ENCODE data around the gene SERPINE2.

Gene SERPINE2

GRCh38 chr2:224039080-224039769 lies at the start of gene SERPINE2:
Gene SERPINE2 (minus strand): TSS chr2:224039286. CDS start chr2:224001900, 37,386 bp downstream.
- no peak for DNase-seq

DNA sequence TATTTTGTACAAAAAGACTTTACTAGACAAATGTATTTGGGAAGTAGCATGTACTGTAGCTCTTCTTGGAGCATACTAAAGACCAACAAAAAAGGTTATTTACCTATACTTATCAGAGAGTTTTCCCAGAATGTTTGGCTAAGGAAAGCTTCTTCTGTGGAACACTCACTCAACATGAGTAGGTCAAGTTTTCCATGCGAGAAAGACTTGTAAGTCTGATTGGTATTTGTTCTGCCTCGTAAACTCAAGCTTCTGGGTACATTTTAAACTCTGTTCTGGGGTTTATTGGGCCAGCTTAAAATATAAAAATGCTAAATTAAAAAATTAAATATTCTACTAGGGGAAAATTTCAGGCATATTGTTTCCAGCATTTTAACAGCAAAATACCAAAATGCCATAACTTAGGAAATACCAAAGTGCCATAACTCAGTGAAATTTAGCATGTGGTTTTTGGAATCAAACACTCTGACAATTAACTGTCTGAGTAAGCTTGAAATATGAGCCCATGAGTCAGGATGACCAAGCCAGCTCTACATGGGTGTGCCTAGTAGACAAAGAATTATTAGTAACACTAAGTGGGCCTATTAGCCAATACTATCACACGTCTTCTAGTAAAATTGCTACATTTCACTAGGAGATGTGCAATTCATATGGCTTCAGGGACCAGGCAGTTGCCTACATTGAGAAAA lies 47.3 kb upstream of the SERPINE2 start:
- no peak for DNase-seq

- DNase-seq, result no peak
Measured at GRCh38 chr2:224085811-224086210, 46.7 kb upstream of the SERPINE2 start.

GRCh38 chr2:224085246-224085645 lies 46.2 kb upstream of the SERPINE2 start:
- no peak for DNase-seq

GRCh38 chr2:224084266-224084892 lies 45.3 kb upstream of the SERPINE2 start:
- no peak for DNase-seq

GRCh38 chr2:224083638-224084037 lies 44.6 kb upstream of the SERPINE2 start:
- DNase-seq, result no peak

DNA sequence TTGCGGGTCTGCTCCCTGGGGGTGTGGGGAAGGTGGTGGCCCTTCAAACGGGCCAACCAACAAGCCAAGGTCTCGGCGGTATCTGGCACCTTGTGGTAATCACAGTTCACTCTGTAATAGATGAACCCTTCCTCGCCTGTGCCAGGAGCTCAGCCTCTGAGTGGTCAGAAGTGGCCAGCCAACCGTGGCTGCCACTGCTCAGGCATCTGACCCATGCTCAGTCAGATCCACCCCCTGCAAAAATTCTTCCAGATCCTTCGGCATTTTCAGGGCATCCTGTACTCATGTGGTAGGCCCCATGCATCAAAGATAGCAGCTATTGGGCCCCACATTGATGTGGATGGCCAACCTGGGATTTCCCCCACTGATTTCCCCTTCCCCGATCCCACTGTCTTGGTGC lies 39.6 kb upstream of the SERPINE2 start:
- no peak for DNase-seq

- DNase-seq, result no peak
Measured at GRCh38 chr2:224077773-224078507, 38.9 kb upstream of the SERPINE2 start.

- DNase-seq, result no peak
Measured at GRCh38 chr2:224075588-224075987, 36.5 kb upstream of the SERPINE2 start.

- DNase-seq, result no peak
Measured at GRCh38 chr2:224073676-224074075, 34.6 kb upstream of the SERPINE2 start.

- no peak for DNase-seq
Measured at GRCh38 chr2:224072541-224073188, 33.6 kb upstream of the SERPINE2 start.

DNA sequence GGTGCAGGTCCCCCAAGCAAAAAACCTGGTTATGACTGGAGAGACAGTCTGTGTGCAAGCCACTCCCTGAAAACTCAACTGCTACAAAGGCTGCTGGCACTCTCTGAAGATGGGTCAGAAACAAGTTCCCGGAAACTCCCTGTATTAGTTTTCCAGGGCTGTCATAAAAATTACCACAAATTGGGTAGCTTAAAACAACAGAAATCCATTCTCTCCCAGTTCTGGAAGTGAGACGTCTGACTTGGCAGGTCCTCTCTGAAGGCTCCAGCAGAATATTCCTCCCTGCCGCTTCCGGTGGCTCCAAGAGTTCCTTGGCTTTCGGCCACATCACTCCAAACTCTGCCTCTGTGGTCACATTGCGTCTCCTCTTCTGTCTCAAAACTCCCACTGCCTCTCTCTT lies 30.1 kb upstream of the SERPINE2 start:
- no peak for DNase-seq

DNA sequence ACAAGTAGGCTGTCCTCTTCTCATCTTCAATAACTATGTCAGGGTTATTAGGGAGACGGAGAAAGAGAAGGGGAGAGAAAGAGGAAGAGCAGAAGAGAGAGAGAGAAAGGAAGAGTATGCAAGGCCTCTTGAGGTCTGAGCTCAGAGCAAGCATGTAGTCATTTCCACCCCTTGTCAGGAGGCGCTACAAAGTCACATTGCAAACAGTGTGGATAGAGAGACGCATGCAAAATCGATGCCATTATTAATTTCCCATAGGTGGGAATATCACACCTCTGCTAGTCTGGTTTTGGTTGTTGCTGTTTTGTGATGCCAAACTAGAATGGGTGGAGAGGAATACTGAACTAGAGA lies 24.2 kb upstream of the SERPINE2 start:
- no peak for DNase-seq

DNA sequence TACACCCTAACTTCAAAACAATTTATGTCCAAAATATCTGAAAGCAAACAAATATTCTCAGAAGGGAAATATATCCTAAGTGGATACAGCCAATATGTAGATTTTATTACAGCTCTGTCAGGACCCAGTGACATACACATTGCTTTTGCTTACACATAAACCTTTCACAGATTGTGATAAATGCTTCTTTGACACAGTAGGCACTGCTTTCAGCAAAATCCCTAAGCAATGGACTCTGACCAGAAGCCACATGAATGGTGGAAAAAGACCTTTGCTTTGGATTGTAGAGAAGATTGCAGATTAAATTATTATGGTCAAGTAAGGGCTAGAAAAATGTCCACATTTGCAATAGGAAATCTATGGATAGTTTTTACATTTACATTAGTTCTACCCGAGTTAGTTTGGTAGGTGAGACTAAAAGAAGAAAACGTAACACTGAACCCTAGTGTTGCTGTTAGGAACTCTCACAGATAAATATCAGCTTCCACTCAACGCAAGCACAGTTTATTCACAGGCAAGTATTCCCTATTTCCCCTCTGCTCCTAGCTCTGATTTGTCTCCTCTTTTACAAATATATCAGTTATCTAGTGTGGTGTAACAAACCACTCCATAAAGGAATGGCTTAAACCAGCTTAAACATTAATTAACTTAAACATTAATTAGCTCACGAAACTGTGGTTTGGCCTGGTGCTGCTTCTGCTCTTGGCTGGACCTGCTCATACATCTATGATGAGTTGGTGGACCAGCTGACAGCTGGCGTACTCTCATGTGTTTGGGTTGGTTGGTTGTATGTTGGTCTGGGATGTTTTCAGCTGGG lies 23.6 kb upstream of the SERPINE2 start:
- no peak for DNase-seq

- no peak for DNase-seq
Measured at GRCh38 chr2:224060783-224061482, 21.8 kb upstream of the SERPINE2 start.

GRCh38 chr2:224059178-224059577 lies 20.1 kb upstream of the SERPINE2 start:
- no peak for DNase-seq

DNA sequence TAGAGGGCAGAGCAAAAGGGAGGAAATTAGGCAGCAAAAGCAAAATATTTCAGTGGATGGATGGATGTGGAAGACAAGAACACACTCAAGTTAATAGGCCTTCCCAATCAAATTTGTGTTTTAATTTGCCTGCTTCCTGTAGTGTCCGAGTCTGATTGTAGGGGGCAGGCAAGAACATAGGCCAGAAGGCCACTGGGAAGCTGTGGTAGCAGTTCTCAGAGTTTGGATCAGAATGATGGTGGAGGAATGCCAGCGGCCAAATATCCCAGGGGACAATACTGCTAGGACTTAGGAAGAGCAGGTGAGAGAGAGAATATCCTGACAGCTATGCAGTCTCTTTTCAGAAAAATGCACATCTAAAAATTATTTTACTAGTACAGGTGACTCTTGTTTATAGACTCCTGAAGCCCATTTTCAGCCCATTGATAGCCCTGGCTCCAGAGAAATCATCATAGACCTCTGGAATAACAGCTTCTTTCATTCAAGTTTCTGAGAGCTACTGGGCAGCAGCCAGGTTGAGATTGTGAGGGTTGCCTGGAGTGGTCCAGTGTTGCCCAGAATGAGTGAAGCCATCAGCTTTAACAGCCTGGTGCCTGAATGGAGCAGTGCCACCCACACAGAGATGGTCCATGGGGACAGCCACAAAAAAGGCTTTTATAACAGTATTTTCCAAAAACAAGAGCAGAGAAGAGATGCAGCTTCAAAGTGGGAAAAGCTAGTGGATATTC lies 19.1 kb upstream of the SERPINE2 start:
- no peak for DNase-seq

GRCh38 chr2:224056889-224057288 lies 17.8 kb upstream of the SERPINE2 start:
- DNase-seq, result no peak

DNA sequence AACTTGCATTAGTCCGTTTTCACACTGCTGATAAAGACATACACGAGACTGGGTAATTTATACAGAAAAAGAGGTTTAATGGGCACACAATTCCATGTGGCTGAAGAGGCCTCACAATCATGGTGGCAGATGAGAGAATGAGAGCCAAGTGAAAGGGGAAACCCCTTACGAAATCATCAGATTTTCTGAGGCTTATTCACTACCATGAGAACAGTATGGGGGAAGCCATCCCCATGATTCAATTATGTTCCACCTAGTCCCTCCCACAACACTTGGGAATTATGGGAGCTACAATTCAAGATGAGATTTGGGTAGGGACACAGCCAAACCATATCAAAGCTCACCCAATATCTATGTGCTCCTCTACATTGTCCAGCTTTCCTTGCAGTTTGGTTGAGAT lies 16.0 kb upstream of the SERPINE2 start:
- no peak for DNase-seq

- no peak for DNase-seq
Measured at GRCh38 chr2:224046752-224047151, 7.7 kb upstream of the SERPINE2 start.

GRCh38 chr2:224042191-224042696 lies 3.2 kb upstream of the SERPINE2 start:
- no peak for DNase-seq
